Stimulated activated naive CD8-positive, alpha-beta T cell treated with anti-CD3 and anti-CD28 coated beads, Interleukin-15, Interleukin-2, amounts not matched to agents 100 ng/mL and 50 ng/mL, for 24 hours (primary cell): ENCODE measurements around the gene ABCG2.

Experiments
- H3K27ac Mint-ChIP-seq: one replicate; pipeline ENCODE4 v1.8.0; 2021; ENCODE audit warnings: mild to moderate bottlenecking, mixed read lengths
- H3K27me3 Mint-ChIP-seq: one replicate; pipeline ENCODE4 v1.8.0; 2021; ENCODE audit warnings: mixed read lengths
- H3K36me3 Mint-ChIP-seq: one replicate; pipeline ENCODE4 v1.8.0; 2021; ENCODE audit warnings: low read depth, mixed read lengths
- H3K4me1 Mint-ChIP-seq: one replicate; pipeline ENCODE4 v1.8.0; 2021; ENCODE audit warnings: low read depth, mixed read lengths
- H3K4me3 Mint-ChIP-seq: one replicate; pipeline ENCODE4 v1.8.0; 2021; ENCODE audit warnings: mild to moderate bottlenecking, mixed read lengths
- H3K9me3 Mint-ChIP-seq: one replicate; pipeline ENCODE4 v1.8.0; 2021; ENCODE audit warnings: mixed read lengths

ABCG2 gene

DNA sequence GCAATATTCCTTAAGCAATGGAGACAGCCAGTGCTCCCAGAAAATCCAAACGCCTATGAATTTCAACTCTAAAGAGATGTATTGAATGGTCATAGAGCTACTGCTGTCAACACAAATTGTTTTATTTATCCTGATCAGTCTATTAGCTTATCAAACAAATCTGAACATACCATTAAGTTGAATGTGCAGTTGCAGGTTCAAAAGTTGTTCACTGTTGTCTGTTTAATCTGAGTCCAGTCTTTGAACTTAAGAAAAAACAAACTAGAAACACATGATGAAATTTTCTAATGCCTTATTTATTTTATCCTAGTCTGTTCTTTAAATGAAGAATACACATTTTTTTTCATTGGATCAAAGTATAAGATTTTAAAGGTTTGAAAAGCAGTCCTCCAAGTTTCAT lies 77.8 kb downstream of the ABCG2 start:
- Mint-ChIP-seq H3K9me3 (no peaks in the 10 kb centered on the region), H3K27ac (no peak overlapping the region), H3K36me3 (peaks cover 14% of the 10 kb centered on the region), H3K4me1 (no peaks in the 10 kb centered on the region), H3K4me3 (no peak overlapping the region), H3K27me3 (no peaks in the 10 kb centered on the region)

DNA sequence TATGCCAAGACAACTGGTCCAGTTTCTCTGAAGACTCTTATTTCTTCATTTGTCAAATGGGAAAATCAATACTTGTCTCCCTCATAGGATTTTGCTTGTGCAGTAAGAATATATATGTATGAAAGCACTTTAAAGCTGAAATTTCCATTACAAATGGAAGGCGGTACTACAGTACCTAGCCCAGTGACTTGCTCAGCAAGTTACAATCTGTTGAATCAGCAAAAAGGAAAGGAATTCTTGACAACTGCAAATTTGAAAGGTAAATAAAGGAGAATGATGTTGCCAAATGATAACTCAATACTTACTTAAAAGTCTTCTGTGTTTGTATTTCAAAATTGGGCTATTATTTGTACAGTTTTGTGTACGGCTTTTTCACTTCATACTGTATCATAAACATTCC lies 79.9 kb downstream of the ABCG2 start:
- H3K9me3 Mint-ChIP-seq: no peaks in the 10 kb centered on the region
- H3K4me3 Mint-ChIP-seq: no peak overlapping the region
- H3K27ac Mint-ChIP-seq: no peak overlapping the region
- H3K36me3 Mint-ChIP-seq: peaks cover 26% of the 10 kb centered on the region
- H3K27me3 Mint-ChIP-seq: no peaks in the 10 kb centered on the region
- no peaks in the 10 kb centered on the region for H3K4me1 Mint-ChIP-seq

DNA sequence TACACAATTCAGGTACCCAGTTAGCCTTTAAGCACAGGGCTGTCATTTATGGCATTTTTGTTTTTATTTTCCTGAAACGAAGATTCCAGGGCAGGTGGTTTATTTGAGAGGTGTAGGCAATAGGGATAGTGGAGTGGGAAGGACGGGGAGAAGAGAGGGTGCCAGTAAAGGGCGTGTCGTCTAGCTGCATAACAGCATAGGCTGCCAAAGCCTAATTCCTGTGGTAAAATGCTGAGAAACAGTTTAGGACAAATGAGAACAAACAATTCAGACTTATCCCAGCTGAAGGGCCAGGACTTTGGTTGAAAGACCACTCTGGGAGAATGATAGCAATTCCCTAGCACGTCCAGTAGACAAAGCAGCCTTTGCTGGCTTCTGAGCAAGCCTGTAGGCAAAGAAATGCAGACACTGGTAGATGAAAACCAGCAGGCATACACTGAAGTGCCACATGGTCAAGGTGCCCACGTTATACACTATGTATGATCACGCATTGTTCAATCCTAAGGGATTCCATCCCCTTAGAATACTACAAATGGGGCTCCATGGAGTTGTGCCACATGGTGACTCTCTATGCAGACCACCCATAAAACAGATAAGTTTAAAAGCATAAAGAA lies 80.4 kb downstream of the ABCG2 start:
- H3K36me3 Mint-ChIP-seq: peaks cover 26% of the 10 kb centered on the region
- H3K9me3 Mint-ChIP-seq: no peaks in the 10 kb centered on the region
- H3K4me3 Mint-ChIP-seq: no peak overlapping the region
- H3K27me3 Mint-ChIP-seq: no peaks in the 10 kb centered on the region
- H3K4me1 Mint-ChIP-seq: no peaks in the 10 kb centered on the region
- no peak overlapping the region for H3K27ac Mint-ChIP-seq

DNA sequence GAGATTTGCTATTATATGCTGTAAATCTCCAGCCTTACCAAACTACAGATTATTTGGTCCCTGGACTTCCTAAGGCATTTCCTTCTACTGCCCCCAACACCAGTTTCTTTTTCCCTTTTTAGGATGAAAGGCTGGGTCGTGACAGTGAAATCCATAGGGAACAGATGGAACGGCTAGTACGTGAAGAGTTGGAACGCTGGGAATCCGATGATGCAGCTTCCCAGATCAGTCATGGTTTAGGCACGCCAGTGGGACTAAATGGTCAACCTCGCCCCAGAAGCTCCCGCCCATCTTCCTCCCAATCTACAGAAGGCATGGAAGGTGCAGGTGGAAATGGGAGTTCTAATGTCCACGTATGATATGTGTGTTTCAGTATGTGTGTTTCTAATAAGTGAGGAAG lies 83.1 kb downstream of the ABCG2 start:
- H3K36me3 Mint-ChIP-seq: peaks cover 44% of the 10 kb centered on the region
- no peak overlapping the region for H3K27ac Mint-ChIP-seq
- H3K9me3 Mint-ChIP-seq: peaks cover 9% of the 10 kb centered on the region
- H3K27me3 Mint-ChIP-seq: no peaks in the 10 kb centered on the region
- H3K4me3 Mint-ChIP-seq: no peak overlapping the region
- H3K4me1 Mint-ChIP-seq: no peaks in the 10 kb centered on the region

DNA sequence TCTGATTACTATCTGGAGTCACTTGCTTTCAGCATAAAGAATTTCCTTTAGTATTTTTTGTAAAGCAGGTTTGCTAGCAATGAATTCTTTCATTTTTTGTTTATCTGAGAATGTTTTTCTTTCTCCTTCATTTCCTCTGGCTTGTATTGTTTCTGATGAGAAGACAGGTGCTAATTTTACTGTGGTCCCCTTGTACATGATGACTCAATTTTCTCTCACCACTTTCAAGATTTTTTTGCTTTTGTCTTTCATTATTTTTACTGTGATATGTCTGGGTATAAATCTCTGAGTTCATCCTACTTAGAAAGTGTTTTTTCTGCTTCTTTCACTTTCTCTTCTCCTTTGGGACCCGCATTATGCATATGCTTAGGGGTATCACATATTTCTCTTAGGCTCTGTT lies 88.4 kb downstream of the ABCG2 start:
- Mint-ChIP-seq H3K4me3 (no peak overlapping the region), H3K9me3 (peaks cover 9% of the 10 kb centered on the region), H3K27me3 (no peaks in the 10 kb centered on the region), H3K36me3 (peaks cover 62% of the 10 kb centered on the region), H3K4me1 (no peaks in the 10 kb centered on the region), H3K27ac (no peak overlapping the region)

DNA sequence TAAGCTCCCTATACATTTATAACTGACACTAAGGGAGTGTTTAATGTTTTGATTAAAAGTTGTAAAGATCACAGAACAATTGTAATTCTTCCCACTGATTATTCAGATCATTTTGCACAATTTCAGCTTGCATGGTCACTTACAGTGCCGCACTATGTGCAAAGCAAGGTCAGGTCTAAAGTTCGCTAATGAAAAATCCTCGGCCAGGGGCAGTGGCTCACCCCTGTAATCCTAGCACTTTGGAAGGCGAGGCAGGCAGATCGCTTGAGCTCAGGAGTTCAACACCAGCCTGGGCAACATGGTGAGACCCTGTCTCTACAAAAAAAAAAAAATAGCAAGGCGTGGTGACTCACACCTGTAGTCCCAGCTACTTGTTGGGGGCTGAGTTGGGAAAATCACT lies 94.0 kb downstream of the ABCG2 start:
- H3K4me1 Mint-ChIP-seq: no peaks in the 10 kb centered on the region

DNA sequence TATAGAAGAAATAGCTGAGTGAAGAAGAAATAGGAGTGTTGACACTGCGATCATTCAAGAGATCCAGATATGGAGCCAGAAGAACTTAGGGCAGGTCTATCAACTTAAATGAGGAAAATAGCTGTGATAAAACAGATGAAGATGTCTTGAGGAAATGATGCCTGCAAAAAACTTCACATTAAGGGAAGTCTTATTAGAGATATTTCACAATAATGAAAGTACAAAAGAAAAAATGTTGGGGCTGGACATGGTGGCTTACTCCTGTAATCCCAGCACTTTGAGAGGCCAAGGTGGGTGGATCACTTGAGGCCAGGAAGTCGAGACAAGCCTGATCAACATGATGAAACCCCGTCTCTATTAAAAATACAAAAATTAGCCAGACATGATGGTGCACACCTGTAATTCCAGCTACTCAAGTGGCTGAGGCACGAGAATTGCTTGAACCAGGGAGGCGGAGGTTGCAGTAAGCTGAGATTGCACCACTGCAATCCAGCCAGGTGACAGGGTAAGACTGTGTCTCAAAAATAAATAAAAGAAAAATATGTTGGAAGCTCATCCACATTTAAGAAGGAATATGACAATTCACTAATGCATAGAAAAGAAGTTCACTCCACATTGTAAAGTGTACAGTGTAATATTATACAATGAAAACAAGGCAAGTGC lies 94.7 kb downstream of the ABCG2 start:
- no peaks in the 10 kb centered on the region for H3K27me3 Mint-ChIP-seq
- no peaks in the 10 kb centered on the region for H3K4me1 Mint-ChIP-seq
- peak overlapping the region; percentile 2 for H3K27ac Mint-ChIP-seq

More for the DNA sequence above, 94.0 kb downstream of the ABCG2 start:
- Mint-ChIP-seq H3K36me3 (peaks cover 34% of the 10 kb centered on the region), H3K4me3 (no peak overlapping the region), H3K27ac (no peak overlapping the region), H3K27me3 (no peaks in the 10 kb centered on the region), H3K9me3 (no peaks in the 10 kb centered on the region)

DNA sequence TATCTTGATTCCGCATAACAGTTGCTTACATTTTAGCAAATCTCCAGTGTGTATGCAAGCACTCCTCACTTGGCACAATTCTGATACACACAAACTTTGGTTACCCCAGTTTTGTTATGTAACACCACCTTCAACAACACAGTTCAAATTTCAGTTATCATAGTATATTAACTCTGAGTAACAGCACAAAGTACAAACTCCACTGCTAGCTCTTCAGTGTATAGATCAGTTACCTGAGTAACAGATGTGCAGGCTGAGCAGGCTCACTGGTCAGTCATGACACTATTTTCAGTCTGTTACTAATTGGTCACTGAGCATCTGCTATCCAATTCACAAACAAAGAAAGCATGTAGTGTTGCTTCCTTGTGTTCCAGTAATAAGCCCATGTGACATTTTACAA lies 95.6 kb downstream of the ABCG2 start:
- H3K4me1 Mint-ChIP-seq: no peaks in the 10 kb centered on the region
- no peaks in the 10 kb centered on the region for H3K9me3 Mint-ChIP-seq
- H3K36me3 Mint-ChIP-seq: peaks cover 26% of the 10 kb centered on the region
- no peak overlapping the region for H3K4me3 Mint-ChIP-seq
- H3K27ac Mint-ChIP-seq: no peak overlapping the region
- no peaks in the 10 kb centered on the region for H3K27me3 Mint-ChIP-seq

More for the DNA sequence above, 94.7 kb downstream of the ABCG2 start:
- H3K4me3 Mint-ChIP-seq: no peak overlapping the region
- no peaks in the 10 kb centered on the region for H3K9me3 Mint-ChIP-seq
- H3K36me3 Mint-ChIP-seq: peaks cover 30% of the 10 kb centered on the region

DNA sequence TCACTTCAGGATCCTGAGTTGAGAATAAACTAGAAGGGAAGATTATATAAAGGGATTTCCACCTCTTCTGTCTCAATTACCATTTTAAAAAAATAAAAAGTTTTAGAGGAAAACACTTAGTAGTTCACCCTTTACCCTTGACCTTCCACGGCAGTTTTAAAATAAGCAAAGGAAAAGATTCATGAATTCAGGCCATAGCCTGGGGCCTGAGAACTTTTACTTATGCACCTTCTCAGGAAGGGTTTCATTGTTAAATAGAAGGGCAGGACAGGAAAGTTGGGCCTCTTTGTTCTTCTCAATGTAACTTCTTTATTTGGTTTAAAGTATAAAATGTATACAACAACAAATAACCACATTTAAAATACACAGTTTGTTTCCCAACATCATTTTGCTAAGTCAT lies 96.1 kb downstream of the ABCG2 start:
- Mint-ChIP-seq H3K27ac (no peak overlapping the region), H3K9me3 (no peaks in the 10 kb centered on the region), H3K36me3 (peaks cover 21% of the 10 kb centered on the region), H3K27me3 (no peaks in the 10 kb centered on the region), H3K4me1 (no peaks in the 10 kb centered on the region), H3K4me3 (no peak overlapping the region)

DNA sequence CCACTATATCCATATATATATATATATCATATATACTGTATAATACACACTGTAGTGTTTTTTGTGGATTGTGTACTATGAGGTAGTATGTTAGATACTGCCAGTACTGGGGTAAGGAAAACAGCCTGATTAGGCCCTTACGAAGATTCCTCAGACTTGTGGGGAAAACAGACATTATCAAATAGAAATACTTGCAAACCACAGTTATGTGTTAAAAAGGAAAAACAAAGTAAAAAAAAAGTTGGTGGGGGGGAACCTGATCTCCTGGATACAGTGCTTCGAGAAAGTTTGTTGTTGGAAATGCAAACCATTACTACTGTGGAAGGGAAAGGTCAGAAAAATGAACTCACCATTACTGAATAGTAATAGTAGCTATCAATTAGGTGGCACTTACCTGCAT lies 98.0 kb downstream of the ABCG2 start:
- Mint-ChIP-seq H3K36me3 (peaks cover 15% of the 10 kb centered on the region), H3K9me3 (no peaks in the 10 kb centered on the region), H3K27ac (no peak overlapping the region), H3K4me1 (no peaks in the 10 kb centered on the region), H3K4me3 (no peak overlapping the region), H3K27me3 (no peaks in the 10 kb centered on the region)

DNA sequence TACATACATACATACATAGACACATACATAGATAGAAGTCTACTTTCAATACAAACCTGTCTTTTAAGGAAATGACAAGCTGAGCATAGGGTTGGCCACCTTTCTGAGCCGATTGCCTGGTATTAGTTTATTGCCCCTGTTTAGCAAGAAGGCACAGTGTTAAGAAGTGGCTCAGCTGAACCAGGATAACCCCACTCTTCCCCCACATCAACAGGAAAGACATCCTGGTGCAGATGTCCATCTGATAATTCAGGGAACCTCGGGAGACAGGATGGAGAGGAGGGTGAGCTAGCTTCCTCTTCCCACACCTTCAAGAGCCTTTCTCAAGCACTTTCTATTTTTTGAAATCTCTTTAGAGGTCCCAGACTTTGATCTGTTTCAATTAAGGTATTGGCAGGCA lies 98.7 kb downstream of the ABCG2 start:
- Mint-ChIP-seq H3K4me1 (no peaks in the 10 kb centered on the region), H3K36me3 (peaks cover 10% of the 10 kb centered on the region), H3K4me3 (no peak overlapping the region), H3K27me3 (no peaks in the 10 kb centered on the region), H3K9me3 (no peaks in the 10 kb centered on the region), H3K27ac (no peak overlapping the region)

DNA sequence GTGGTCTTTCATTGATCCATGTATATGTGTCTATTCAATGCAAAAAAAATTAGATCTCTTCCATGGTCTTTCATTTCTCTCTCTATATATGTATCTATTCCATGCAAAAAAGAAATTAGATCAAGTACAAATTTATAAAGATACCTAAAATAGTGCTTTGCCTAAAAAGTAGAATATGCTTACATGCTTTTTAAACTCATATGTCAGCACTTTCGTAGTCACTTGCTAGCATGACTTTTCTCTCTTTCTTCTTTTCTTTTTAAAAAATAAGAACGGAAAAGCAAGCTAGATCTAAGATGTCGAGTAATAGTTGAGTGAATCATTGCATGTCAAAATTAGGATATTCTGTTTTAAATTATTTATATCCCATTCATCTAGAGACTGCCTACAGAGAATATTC lies 100.1 kb downstream of the ABCG2 start:
- H3K9me3 Mint-ChIP-seq: no peaks in the 10 kb centered on the region
- peaks cover 10% of the 10 kb centered on the region for H3K36me3 Mint-ChIP-seq
- no peak overlapping the region for H3K4me3 Mint-ChIP-seq
- H3K27ac Mint-ChIP-seq: no peak overlapping the region
- no peaks in the 10 kb centered on the region for H3K27me3 Mint-ChIP-seq
- H3K4me1 Mint-ChIP-seq: no peaks in the 10 kb centered on the region

DNA sequence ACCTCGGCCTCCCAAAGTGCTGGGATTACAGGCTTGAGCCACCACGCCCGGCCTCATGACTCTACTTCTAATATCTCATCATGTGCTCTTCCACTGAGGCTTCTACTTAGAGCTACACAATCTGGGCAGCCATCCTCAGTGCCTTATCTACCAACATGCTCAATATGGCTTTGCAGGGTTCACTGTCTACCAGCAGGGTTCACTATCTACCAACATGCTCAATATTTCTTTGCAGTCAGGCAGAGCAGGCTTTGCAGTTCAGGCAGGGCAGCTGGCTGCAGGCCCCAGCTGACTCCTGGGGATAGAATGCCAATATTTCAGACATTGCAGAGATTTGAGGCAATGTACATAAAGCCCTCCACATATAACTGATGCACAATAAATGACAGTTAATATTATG lies 103.5 kb downstream of the ABCG2 start:
- Mint-ChIP-seq H3K4me3 (no peak overlapping the region), H3K4me1 (no peaks in the 10 kb centered on the region), H3K9me3 (no peaks in the 10 kb centered on the region), H3K36me3 (peaks cover 10% of the 10 kb centered on the region), H3K27ac (no peak overlapping the region), H3K27me3 (no peaks in the 10 kb centered on the region)

DNA sequence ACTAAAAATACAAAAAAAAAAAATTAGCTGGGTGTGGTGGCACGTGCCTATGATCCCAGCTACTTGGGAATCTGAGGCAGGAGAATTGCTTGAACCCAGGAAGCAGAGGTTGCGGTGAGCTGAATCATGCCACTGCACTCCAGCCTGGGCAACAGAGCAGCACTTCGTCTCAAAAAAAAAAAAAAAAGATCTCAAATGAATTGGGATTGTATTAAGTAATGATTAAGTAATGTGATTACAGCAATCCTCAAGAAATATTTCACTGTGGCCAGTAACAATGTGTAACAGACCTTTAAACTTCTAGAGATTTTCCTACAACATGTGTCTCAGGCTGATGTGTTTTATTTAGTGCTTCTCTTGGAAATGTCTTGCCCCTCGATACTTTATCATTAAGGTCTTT lies 104.2 kb downstream of the ABCG2 start:
- Mint-ChIP-seq H3K9me3 (no peaks in the 10 kb centered on the region), H3K4me3 (no peak overlapping the region), H3K4me1 (no peaks in the 10 kb centered on the region), H3K36me3 (peaks cover 10% of the 10 kb centered on the region), H3K27ac (no peak overlapping the region), H3K27me3 (no peaks in the 10 kb centered on the region)

DNA sequence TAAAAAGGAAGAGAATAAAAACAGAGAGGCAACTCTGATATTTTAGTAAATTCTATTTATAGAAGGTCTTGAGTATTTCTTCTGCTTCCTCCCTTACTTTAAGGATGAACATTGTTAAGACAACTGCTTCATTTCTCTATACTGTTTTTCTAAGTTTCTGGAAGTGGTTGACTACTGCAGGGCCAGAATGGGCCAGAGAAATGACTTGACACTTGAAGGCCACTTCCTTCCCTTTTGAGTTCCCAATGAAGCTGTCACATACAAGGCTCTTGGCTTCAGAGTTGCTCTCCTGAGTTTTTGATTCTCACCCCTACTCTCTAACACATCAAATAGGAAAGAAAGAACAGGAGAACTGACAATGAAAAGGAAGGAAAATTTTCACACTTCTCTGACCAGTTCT lies 113.4 kb downstream of the ABCG2 start:
- H3K27ac Mint-ChIP-seq: no peak overlapping the region
- H3K9me3 Mint-ChIP-seq: no peaks in the 10 kb centered on the region
- peaks cover 26% of the 10 kb centered on the region for H3K36me3 Mint-ChIP-seq
- H3K4me3 Mint-ChIP-seq: no peak overlapping the region
- H3K4me1 Mint-ChIP-seq: no peaks in the 10 kb centered on the region
- H3K27me3 Mint-ChIP-seq: no peaks in the 10 kb centered on the region
